ENCODE measurements around the gene ZMIZ1.

DNA sequence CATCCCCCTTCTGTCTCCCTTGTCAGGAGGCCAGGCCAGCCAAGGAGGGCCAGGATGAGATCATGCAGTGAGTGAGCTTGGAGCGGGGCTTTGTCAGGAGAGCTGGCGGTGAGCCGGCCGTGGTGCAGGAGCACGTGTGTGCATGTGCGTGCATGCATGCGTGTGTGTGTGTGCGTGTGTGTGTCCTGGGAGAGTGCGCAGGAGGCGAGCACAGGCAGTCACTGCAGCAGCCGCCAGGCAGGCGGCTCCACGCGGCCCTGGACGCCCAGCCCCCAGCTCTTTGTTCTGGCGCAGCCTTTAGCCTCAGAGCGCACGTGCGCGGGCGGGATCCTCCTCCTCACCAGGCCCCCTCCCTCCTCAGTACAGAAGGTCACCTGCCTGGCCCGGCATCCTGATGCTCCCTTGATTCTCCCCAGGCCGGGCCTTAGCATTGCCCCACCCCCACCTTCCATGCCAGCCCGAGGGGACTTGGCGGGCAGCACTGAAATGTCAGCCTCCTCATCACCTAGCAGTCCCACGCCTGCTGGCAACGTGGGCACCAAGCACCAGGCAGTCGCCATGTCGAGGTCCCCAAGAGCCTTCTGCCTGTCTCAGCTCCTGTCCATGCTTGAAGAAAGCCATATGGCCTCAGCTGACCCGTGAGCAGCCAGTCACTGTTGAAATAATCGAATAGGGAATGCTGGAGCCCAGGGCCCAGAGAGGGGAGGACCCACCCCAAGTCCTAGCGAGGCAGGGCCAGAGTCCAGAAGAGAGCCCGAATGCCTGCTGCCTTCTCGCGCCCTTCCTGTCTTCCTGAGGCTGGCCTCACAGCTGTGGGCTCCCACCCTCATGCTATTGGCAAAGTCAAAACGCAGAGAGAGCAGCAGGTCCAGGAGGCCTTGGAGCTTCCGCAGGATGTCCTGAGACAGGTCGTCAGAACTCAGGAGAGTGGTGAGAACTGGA, 152.6 kb downstream of the ZMIZ1 start:
- TF ChIP-seq POLR2AphosphoS5 (IDR thresholded peaks at IDR 0.05; ENCODE audit: low read depth, low read length) = no peak
- TF ChIP-seq EZH2 (IDR thresholded peaks at IDR 0.05) = no peak
- TF ChIP-seq, protein P1, sequence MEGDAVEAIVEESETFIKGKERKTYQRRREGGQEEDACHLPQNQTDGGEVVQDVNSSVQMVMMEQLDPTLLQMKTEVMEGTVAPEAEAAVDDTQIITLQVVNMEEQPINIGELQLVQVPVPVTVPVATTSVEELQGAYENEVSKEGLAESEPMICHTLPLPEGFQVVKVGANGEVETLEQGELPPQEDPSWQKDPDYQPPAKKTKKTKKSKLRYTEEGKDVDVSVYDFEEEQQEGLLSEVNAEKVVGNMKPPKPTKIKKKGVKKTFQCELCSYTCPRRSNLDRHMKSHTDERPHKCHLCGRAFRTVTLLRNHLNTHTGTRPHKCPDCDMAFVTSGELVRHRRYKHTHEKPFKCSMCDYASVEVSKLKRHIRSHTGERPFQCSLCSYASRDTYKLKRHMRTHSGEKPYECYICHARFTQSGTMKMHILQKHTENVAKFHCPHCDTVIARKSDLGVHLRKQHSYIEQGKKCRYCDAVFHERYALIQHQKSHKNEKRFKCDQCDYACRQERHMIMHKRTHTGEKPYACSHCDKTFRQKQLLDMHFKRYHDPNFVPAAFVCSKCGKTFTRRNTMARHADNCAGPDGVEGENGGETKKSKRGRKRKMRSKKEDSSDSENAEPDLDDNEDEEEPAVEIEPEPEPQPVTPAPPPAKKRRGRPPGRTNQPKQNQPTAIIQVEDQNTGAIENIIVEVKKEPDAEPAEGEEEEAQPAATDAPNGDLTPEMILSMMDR (IDR thresholded peaks at IDR 0.05 in 2 of 3, conservative IDR thresholded peaks at IDR 0.05 in 1 of 3; ENCODE audit: borderline replicate concordance in 1 of 3, insufficient read depth in 1 of 3, low read depth in 2 of 3, low read length in 2 of 3) = no peak
